Endometrium (tissue), 2 donors: Measurements from ENCODE around the gene EBF3.
"Not testable (repeated sequence)": the region's sequence is repeated elsewhere in the genome, so short reads cannot be mapped to it uniquely, and the experiment has no call there.

Experiments
- FAIRE-seq: peaks from 2 replicates; lab custom pipeline; 2012; peaks lifted over from hg19 to GRCh38; lab: Jason Lieb, UNC
- donor health status: control.
- donor health status: control.

The EBF3 gene

DNA sequence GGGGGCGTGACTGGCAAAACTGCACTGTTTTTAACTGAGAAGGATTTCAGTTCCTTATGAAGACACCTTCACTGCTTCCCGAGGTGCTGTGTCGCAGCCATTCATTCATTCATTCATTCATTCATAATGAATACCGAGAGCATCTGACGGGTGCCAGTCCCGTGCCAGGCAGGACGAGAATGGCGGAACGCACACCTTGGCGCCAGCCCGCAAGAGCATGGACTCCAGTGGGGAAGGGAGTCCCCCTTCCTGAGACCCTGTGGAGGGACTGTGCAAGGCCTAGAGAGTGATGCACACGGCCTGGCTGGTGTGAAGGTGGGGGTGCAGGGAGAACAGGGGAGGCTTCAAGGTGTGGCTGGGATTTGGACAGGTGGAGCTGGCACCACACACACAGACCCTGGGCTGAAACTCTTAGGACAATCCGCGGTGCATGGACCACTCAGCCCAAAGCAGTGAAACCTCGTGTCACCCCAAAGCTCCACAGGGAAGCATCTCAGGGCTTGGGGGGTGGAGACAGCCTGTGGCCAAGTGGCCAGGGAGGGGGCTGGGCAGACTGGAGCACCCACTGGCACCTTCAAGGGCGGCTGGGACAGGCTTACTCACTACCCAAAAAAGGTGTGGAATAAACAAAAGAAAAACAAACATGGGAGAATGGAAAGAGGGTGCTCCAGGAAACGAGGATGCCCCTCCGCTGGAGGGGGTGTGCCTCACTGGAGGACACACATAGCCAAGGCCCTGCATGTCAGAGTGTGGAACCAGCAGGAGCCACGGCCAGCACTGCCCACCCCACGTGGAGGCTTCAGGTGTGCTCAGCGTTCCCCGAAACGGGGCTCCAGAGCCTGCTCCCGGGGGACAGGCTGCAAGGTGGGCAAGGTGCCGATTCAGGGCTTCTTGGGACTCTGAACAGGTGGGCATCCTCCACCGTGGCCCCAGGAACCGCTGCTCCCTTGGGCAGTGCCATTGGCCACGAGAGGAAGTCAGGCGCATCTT, 37.7 kb downstream of the EBF3 start:
- FAIRE-seq: no peak

DNA sequence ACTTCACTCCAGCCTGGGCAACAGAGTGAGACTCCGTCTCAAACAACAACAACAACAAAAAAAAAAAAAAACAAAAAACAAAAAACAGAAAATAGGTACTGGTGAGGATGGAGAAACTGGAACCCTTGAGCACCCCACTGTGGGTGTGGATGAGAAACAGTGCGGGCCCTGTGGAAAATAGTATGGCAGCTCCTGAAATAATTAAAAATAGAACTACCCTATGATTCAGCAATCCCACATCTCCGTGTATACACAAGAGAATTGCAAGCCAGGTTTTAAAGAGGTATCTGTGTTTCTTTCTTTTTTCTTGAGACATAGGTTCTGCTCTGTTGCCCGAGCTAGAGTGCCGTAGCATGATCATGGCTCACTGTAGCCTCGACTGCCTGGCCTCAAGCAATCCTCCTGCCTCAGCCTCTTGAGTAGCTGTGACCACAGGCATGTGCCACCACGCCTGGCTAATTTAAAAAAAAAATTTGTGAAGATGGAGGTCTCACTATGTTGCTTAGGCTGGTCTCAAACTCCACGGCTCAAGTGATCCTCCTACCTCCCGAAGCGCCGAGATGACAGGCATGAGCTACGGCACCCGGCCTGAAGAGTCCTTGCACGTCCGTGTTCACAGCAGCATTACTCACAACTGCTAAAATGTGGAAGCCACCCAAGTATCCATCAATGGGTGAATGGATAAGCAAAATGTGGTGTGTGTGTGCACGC, 39.5 kb downstream of the EBF3 start:
- no peak for FAIRE-seq

GRCh38 chr10:129922598-129923123, 41.4 kb downstream of the EBF3 start:
- FAIRE-seq: no peak

DNA sequence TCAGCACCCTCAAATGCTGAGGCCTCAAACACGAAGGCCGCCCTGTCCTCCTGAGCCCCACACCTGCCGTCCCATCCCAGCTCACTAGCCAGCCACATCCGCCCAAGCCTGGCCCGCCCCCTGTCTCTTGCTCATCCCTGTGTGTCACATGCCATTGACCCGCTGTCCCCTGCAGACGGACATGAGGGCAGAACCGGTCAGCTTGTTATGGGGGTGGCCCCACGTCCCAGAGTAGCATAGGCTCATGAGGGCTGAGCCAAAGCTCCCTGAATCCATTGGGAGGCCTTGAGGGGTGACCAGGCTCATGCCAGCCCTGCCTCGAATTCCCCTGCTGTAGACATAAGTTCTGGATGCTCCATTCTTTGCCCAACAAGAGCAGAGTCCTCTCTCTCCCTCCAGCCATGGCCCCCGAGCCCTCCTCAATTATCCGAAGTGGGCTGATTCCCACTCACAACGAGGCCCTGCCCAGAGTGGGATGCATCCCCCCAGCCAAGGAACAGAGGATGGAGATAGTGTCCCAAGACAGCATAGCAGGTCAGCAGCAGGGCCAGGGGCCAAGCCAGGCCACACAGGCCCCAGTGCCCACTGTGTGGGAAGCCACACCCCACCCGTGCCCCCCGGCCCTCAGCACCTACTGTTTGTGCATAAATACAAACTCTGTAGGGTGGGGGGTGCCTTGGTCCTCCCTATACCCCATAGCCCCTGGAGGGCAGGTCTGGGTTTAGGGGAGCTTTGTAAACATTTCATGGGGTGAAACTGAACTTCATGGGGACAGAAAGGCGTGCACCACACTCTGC, 42.1 kb downstream of the EBF3 start:
- no peak for FAIRE-seq

DNA sequence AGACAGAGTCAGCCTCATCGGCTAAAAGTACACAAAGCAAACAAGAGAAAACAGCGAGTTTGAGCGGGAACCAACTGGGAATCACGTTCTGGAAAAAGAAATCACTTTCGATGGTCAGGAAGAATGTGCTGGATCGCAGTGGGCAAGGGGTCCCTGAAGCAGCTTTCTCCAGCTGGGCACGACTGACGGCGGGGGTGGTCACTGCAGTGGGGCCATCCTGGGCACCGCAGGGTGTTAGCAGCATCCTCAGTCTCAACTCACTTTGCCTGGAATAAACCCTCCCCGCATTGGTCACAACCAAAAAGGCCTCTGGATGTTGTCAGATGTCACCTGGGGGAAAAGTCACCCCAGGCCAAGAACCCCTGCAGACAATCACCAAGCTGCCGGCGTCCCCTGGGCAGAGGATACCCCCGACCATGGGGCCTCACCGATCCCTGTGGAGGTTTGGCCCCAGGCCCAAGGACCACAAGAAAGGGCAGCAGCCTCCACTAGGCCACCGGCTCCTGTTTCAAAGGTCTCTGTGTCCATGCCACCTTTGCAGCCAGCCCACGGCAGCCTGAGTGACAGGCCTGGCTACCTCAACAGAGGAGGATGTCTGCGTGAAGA, 42.9 kb downstream of the EBF3 start:
- FAIRE-seq: no peak

- not testable (repeated sequence) for FAIRE-seq
Observed at GRCh38 chr10:129920187-129920586, 43.9 kb downstream of the EBF3 start.

- no peak for FAIRE-seq
Observed at GRCh38 chr10:129919358-129919757, 44.7 kb downstream of the EBF3 start.

DNA sequence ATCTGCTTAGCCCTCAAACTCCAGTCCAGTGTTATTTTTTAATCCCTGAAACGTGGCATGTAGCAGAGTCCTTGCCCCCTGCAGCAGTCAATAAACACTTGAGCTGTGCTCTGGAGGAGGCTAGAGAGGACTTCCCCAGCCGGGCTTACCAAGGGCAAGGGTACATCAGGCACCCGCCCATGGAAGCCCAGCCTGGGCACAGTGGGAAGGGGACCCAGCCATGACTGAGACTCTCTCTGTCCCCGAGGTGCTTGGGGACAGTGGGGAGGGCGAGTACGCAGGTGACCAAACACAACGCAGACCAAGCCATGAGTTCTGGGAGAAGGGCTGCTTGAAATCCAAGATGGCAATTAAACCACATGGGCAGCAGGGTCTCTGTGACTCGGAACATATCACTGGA, 45.2 kb downstream of the EBF3 start:
- FAIRE-seq: no peak

DNA sequence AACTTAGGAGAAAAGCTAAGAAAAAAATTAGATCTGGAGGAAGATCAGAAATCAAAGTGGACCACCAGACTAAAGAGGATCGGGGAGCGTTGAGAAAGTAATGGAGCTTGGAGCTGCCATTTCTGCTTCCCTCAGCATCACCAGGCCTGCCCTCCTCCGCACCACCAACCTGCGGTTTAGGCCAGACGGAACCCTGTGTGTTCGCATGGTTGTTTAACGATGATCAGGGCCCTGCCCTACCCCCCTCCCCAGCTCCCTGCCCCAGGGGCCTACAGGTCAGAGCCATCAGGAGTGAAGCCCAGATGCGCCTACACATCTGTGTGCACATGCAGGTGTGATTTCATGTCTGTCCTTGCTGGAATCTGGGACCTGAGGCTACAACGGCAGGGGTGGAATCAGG, 45.7 kb downstream of the EBF3 start:
- no peak for FAIRE-seq

DNA sequence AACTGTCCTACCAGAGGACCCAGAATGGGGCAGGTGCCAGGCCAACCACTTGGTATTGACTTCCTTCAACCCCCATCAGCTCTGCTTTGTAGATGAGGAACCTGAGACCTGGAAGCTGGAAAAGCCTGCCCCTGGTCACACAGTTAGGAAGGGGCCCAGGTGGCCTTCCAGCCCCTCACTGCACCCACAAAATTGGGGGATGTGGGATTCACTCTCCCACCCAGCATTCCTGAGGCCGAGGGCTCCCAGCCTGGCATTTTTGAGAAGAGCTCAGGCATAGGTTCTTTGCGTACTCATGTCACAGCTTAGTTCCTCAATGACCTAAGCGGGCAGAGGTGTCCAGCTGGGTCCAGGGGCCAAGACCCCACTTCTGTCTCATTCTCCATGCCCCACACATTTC, 46.1 kb downstream of the EBF3 start:
- no peak for FAIRE-seq

- FAIRE-seq: no peak
Observed at GRCh38 chr10:129916506-129916995, 47.5 kb downstream of the EBF3 start.

GRCh38 chr10:129915526-129916378, 48.3 kb downstream of the EBF3 start:
- no peak for FAIRE-seq

- FAIRE-seq: no peak
Observed at GRCh38 chr10:129914960-129915359, 49.1 kb downstream of the EBF3 start.

GRCh38 chr10:129914153-129914855, 49.8 kb downstream of the EBF3 start:
- no peak for FAIRE-seq

DNA sequence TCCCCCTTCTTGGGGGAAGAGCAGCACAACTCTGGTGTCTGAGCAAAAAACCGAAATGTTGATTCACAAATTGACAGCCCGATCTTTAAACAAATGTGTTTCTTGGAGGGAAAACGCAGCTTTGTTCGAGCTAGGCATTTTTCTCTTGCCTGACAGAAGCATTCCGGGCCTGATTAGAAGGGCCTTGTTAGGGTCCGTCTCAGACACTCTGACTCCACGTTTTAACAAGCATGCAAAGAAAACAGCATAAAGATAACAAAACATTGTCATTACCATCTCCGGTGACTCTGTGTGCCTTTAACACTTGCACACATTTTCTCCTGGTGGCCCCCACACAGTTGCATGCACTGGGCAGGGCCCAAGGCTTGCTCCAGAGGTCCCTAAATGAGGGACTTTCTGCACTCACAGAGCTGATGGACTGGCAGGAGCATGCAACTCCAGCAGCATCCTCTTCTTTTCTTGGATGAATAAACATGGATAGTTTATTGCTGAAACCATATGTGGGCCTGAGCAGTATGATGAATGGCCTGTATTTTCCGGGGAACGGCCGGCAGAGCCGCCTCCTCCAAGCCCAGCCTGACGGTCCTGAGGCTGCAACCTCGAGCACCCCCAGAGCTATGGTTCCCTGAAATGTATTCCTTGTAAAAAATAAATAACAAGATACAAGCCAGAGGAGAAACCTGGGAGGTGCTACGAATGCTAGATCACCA, 50.9 kb downstream of the EBF3 start:
- no peak for FAIRE-seq

DNA sequence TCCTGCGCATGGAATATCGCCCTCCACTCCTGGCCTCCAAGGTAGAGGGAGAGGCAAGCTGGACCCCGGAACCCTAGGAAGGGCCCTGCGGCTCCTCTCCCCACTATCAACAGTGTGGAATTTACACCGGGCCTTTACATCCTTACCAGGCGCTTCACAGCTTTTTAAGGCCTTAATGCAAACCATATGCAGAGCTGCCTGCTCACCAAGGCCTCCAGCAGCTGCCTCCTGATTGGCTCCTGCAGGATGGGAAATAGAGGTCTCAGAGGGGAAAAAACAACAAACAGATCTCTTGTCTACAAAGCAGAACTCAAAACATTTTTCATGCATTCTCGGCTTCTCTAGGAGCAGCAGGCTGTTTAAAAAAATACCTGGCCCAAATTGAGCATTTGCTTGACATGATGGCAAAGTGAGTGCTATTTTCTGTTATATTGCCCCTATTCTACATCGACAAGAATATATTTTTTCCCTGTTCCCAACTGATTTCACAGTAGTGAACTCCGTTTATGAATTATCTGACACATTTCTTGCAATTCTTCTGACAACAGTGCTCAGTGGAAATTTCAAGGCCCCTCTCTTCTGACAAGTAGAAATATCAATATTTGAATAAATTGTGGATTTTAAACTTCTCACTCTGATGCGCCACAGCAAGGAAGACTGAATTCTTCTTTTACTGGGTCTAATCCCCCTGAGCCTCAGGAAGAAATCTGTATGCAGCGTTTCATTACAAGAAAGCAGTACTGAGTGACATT, 51.7 kb downstream of the EBF3 start:
- FAIRE-seq: no peak

DNA sequence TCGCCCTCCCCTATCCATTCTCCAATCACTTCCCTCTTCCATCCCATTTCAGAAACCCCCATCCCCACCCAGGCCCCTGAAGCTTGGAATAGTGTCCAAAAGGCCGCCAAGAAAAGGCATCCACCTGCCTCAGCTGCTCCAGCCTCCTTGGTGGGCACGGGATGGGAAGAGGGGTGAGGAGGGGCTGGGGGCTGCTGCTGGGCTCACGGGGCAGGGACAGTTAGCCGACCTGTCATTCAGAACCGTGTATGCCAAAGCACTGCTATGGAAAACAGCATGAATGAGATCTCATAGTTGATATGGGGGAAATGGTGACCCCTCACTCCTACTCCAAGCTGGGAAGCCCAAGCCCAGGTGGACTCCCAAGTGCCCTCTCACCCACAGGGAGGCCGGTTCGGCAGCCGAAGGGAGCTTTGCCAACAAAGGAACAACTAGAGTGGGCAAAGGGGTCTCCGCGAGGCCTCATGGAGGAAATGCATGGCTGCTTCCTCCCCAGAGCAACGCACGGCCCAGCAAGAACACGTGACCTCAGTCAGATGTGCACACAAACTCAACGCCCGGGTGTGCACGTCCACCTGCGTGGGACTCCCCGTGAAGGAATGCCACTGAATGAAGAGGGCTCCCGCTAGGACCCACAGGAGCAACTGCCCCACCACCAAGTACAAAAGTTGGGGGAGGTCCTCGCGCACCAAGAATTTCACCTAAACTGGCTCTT, 52.5 kb downstream of the EBF3 start:
- no peak for FAIRE-seq

DNA sequence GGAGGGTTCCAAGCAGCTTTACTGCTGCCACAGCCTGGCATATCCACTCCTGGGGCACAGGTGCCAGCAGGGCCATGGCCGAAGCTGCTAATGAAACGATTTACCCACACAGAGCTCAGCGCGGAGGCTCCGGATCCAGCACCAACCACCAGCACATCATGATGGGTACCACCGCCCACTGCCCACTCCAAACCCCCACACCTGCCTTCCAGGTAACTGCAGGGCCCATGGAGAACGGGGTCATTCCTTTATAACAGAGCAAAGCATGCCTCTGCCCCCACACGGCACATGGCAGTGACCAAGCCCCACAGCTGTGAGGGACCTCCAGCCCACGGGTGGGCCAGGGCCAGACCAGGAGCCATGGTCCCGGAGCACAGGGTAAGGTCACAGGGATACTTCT, 53.2 kb downstream of the EBF3 start:
- no peak for FAIRE-seq
